ENCODE measurements around the gene FXN. TPM values are rescaled to one million over a fixed set of nuclear protein-coding genes. Genes with fewer than 3 reads are reported as not detected.

FXN gene
- total RNA-seq, 1 donor from 2014 or later = 23.2 TPM

- Mint-ChIP-seq H3K27ac (no peak overlapping the region), H3K27me3 (ENCODE audit: insufficient read depth, low read depth) (peaks cover 10% of the 10 kb centered on the region), H3K4me1 (peaks cover 13% of the 10 kb centered on the region), H3K4me3 (peak overlapping the region; percentile 84), H3K9me3 (no peaks in the 10 kb centered on the region), H3K36me3 (no peaks in the 10 kb centered on the region)
- Histone ChIP-seq H3K4me2 (peak overlapping the region; percentile 95), H3F3A (ENCODE audit: low read depth) (peaks cover 35% of the 10 kb centered on the region), H3K27me3 (peaks cover 18% of the 10 kb centered on the region), H3K9me3 (ENCODE audit: low read depth) (no peaks in the 10 kb centered on the region), H3K27ac (peak overlapping the region; percentile 83), H2AFZ (replicated peaks) (peak overlapping the region; percentile 82), H3K4me3 (peak overlapping the region; percentile 63), H3K9ac (no peak overlapping the region), H3K4me1 (peaks cover 19% of the 10 kb centered on the region), H3K36me3 (no peaks in the 10 kb centered on the region), H4K20me1 (ENCODE audit: low read depth) (no peaks in the 10 kb centered on the region), H3K79me2 (ENCODE audit: low read depth) (no peaks in the 10 kb centered on the region)
- TF ChIP-seq CTCF (IDR thresholded peaks at IDR 0.05) (no peak), EZH2 (IDR thresholded peaks at IDR 0.05) (no peak), EZH2phosphoT487 (IDR thresholded peaks at IDR 0.05) (no peak)
- peak; percentile 59 for DNase-seq (ENCODE audit: low spot score)
Measured at GRCh38 chr9:69120380-69121154, 85.0 kb downstream of the FXN start.

- Histone ChIP-seq H3K36me3 (no peaks in the 10 kb centered on the region), H3K79me2 (ENCODE audit: low read depth) (no peaks in the 10 kb centered on the region), H3K4me1 (peaks cover 19% of the 10 kb centered on the region), H3K9me3 (ENCODE audit: low read depth) (no peaks in the 10 kb centered on the region), H3K4me2 (peak overlapping the region; percentile 95), H3F3A (ENCODE audit: low read depth) (peaks cover 35% of the 10 kb centered on the region), H2AFZ (replicated peaks) (peak overlapping the region; percentile 82), H4K20me1 (ENCODE audit: low read depth) (no peaks in the 10 kb centered on the region), H3K9ac (no peak overlapping the region), H3K27me3 (peaks cover 18% of the 10 kb centered on the region), H3K4me3 (peak overlapping the region; percentile 63), H3K27ac (peak overlapping the region; percentile 83)
- Mint-ChIP-seq H3K27ac (peak overlapping the region; percentile 86), H3K27me3 (ENCODE audit: insufficient read depth, low read depth) (peaks cover 10% of the 10 kb centered on the region), H3K36me3 (no peaks in the 10 kb centered on the region), H3K9me3 (no peaks in the 10 kb centered on the region), H3K4me1 (peaks cover 13% of the 10 kb centered on the region), H3K4me3 (peak overlapping the region; percentile 92)
- no peak for TF ChIP-seq EZH2 (IDR thresholded peaks at IDR 0.05)
- peak; percentile 6 for TF ChIP-seq CTCF (IDR thresholded peaks at IDR 0.05)
- TF ChIP-seq EZH2phosphoT487 (IDR thresholded peaks at IDR 0.05) = no peak
- peak; percentile 86 for DNase-seq (ENCODE audit: low spot score)
Measured at GRCh38 chr9:69121155-69122081, 85.9 kb downstream of the FXN start.

- peak overlapping the region; percentile 92 for H3K4me3 Mint-ChIP-seq
- H3K4me1 ChIP-seq = peaks cover 19% of the 10 kb centered on the region
- no peak overlapping the region for H3K9ac ChIP-seq
- TF ChIP-seq CTCF (IDR thresholded peaks at IDR 0.05) (no peak), EZH2phosphoT487 (IDR thresholded peaks at IDR 0.05) (no peak), EZH2 (IDR thresholded peaks at IDR 0.05) (no peak)
- H2AFZ ChIP-seq (replicated peaks) = peak overlapping the region; percentile 82
- H3F3A ChIP-seq (ENCODE audit: low read depth) = peaks cover 35% of the 10 kb centered on the region
- peak overlapping the region; percentile 95 for H3K4me2 ChIP-seq
- H4K20me1 ChIP-seq (ENCODE audit: low read depth) = no peaks in the 10 kb centered on the region
- no peaks in the 10 kb centered on the region for H3K79me2 ChIP-seq (ENCODE audit: low read depth)
- H3K9me3 ChIP-seq (ENCODE audit: low read depth) = no peaks in the 10 kb centered on the region
- H3K27me3 ChIP-seq = peaks cover 18% of the 10 kb centered on the region
- H3K4me3 ChIP-seq = peak overlapping the region; percentile 63
- no peaks in the 10 kb centered on the region for H3K36me3 Mint-ChIP-seq
- H3K9me3 Mint-ChIP-seq = no peaks in the 10 kb centered on the region
- H3K36me3 ChIP-seq = no peaks in the 10 kb centered on the region
- peak; percentile 77 for DNase-seq (ENCODE audit: low spot score)
- peaks cover 13% of the 10 kb centered on the region for H3K4me1 Mint-ChIP-seq
- H3K27ac ChIP-seq = no peak overlapping the region
- peaks cover 10% of the 10 kb centered on the region for H3K27me3 Mint-ChIP-seq (ENCODE audit: insufficient read depth, low read depth)
- peak overlapping the region; percentile 86 for H3K27ac Mint-ChIP-seq
Measured at GRCh38 chr9:69122082-69122548, 86.6 kb downstream of the FXN start.

Data from neural progenitor cell (in vitro differentiated cells).